GM12875 (cell line): ENCODE measurements around the gene SSTR1.

Source experiments
- H3K4me3 ChIP-seq: one replicate; pipeline ENCODE4 v1.5.1; 2011; ENCODE audit warnings: low read depth, low read length, control low read depth
- TF ChIP-seq, protein P1 (sequence below): IDR thresholded peaks from 2 replicates; pipeline ENCODE4 v1.5.1; 2011; ENCODE audit warnings: low read depth, mild to moderate bottlenecking, control low read depth, inconsistent platforms, low read length, moderate library complexity, borderline replicate concordance; ENCODE audit not compliant: insufficient read depth

SSTR1 gene

DNA sequence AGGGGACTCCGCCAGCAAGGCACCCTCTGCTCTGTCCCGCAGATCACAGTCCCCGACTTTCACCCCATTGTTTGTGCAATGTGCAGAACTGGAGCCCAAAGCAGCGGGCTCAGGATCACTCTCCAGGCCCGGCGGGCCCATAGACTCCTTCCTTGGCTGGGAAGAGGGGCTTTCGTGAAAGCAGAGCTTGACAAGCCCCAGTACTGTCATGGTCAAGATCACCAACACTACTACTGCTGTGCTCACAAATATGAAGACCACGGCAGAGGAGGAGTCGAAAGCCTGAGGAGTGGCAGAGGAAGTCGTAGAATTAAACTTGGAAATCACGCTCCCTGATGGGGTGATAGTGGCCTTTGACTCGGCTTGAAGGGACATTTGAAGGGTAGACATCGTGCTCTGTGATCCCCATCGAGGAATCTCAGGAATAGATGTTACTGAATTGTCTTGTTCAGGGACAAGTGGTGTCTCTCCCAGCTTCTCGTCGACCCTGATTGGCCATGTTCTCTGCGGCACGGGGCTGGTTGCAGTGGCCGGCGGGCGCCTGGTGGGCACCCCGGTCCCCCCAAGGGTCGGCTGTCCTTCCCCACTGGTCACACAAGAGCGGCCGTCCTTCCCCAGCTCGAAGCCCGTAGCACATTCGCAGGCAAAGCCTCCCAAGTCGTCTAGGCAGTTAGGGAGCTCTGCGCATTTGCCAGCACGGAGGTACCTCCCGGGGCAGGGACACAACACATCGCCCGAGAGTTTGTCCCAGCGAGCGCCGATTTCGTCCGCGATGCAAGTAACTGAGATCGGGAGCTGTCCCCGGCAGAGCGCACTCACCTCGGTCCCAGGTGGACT is 47.1 kb downstream of the SSTR1 start:
- TF ChIP-seq, protein P1, sequence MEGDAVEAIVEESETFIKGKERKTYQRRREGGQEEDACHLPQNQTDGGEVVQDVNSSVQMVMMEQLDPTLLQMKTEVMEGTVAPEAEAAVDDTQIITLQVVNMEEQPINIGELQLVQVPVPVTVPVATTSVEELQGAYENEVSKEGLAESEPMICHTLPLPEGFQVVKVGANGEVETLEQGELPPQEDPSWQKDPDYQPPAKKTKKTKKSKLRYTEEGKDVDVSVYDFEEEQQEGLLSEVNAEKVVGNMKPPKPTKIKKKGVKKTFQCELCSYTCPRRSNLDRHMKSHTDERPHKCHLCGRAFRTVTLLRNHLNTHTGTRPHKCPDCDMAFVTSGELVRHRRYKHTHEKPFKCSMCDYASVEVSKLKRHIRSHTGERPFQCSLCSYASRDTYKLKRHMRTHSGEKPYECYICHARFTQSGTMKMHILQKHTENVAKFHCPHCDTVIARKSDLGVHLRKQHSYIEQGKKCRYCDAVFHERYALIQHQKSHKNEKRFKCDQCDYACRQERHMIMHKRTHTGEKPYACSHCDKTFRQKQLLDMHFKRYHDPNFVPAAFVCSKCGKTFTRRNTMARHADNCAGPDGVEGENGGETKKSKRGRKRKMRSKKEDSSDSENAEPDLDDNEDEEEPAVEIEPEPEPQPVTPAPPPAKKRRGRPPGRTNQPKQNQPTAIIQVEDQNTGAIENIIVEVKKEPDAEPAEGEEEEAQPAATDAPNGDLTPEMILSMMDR: no peak
- no peak overlapping the region for H3K4me3 ChIP-seq

DNA sequence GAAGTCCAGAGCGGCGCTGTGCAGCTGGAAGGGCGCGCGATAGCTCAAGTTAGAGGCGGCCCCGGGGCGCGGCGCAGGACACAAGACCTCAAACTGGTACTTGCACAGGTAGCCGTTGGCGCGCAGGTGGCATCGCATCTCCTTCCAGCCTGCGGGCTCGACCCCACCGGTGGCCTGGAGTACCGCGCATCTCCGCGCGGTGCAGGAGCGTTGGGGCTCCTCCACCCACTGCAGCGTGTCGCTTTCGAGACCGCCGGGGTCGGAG is 47.6 kb downstream of the SSTR1 start:
- H3K4me3 ChIP-seq: no peak overlapping the region
- TF ChIP-seq, protein P1: no peak

DNA sequence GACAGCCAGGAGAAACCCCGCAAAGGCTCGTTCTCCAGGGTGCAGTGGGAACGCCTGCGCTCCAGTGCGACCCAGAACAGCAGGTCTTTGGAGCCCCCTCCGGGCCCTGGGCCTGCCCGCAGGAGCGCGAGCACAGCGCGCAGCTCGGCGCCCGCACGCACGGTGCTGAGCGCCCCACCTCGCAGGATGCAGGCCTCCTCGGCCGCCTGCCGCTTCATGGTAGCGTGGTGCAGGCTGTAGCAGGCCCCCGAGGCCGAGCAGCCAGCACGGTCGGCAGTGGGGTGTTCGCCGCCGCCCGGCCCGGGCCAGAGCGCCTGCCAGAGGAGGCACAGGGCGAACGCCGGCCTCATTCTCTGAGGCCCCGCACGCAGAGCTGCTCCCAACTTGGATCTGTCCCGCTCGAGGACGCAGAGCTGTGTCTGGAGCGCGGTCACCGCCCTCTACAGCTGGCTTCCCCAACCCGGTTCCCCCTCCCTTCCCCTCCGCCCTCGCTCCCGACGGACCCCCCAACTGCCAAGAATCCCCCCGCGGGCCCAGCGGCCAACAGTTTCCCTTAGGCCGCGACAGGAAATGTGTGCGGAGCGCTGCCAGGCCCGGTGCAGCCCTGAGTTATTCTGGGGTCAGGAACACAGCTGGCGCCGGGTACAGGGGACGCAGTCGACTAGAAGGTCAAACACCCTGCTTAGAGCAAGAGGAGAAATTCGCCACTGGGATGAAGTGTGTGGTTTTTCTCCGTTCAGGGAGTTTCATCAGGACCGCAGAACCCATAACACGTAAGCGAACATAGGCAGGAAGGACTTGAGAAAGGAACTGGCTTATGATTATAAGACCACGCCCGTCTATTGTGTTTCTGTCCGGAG is 48.2 kb downstream of the SSTR1 start, which contains the start of gene CLEC14A:
CLEC14A (minus strand) TSS at position 421 of the 860 bp plus-strand sequence; CDS start at position 350, 71 bp downstream.
- no peak within 1 kb of the TSS for H3K4me3 ChIP-seq
- TF ChIP-seq, protein P1: no peak

DNA sequence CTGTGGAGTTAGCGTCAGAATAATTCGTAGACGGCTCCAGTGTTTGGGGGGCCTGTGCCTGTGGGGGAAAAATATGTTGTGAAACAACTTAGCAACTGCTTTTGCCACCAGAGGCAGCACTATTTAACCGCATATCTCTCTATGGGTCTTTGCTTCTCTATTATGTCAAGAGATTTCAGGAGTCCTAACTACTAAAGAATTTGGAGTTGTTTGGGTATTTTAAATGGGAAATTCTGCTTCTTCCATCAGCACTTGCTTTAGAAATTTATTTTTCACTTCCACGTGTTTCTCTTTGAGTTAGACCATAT is 48.8 kb downstream of the SSTR1 start:
- TF ChIP-seq, protein P1: no peak
- no peak overlapping the region for H3K4me3 ChIP-seq

DNA sequence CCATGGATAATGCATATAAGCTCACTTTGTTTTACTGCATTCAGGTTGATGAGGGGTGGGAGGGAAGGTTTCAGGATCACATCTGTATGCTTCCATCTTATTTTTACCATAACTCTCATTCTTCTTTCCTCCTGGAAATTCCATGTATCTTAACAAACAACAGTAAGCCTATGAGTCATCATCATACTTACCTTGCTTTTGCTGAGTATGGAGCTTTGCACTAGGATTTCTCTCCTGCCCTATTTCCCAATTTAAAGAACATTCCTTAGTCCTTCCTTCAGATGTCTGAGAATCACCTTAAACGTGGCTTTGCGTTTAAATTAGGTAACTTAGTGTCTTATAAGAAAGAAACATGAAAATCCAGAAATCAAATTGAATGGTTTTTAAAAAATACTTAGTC is 49.8 kb downstream of the SSTR1 start:
- H3K4me3 ChIP-seq: no peak overlapping the region
- TF ChIP-seq, protein P1: no peak

DNA sequence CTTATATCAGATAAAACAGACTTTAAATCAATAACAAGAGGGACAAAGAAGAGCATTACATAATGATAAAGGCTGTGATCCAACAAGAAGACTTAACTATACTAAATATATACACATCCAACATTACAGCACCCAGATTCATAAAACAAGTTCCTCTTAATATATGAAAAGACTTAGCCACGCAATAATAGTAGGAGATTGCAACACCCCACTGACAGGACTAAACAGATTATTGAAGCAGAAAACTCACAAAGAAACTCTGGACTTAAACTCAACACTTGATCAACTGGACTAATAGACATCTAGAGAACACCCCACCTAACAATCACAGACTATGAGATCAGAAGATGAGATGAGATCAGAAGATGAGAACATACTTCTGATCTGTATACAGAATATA is 53.9 kb downstream of the SSTR1 start:
- TF ChIP-seq, protein P1: no peak
- no peak overlapping the region for H3K4me3 ChIP-seq
